ENCODE results near the gene ACADS. TPM values are rescaled to one million over a fixed set of nuclear protein-coding genes. Genes with fewer than 3 reads are reported as not detected.

The ACADS gene
- total and polyA plus RNA-seq, 2 of the 8 experiments (the other 6 are each of a cell fraction or from before 2014, with no cell fraction given), result 4.9 to 7.5 TPM

DNA sequence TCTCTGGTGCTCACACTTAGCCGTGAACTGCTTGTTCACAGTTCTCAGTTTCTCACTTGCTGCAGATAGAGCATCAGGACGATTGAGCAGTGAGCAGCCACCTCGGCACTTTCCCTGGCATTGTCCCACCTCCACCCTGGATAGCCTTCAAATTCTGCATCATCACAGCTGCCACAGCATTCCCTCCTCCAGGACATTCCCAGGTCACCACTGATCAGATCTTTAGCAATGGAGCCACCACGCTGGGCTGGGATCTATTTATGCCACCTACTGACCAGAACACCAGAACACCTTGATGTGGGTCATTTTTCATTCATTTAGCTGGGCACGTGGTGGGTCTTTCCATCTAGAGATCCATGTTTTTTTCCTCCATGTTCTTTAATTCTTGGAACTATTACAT, 23.6 kb downstream of the ACADS start:
- Histone ChIP-seq H2AK5ac (ENCODE audit: low read depth, low read length) (no peak overlapping the region), H3K4me3 (ENCODE audit: extremely low read depth in 1 of 4, insufficient read depth in 2 of 4, low read depth in 3 of 4, low read length in 4 of 4) (no peak overlapping the region), H3K23ac (ENCODE audit: insufficient read length) (no peak overlapping the region), H4K91ac (replicated peaks; ENCODE audit: insufficient read length, low read length) (no peak overlapping the region), H2BK120ac (replicated peaks; ENCODE audit: low read depth, low read length) (no peak overlapping the region), H3K23me2 (ENCODE audit: low read depth, low read length) (no peaks in the 10 kb centered on the region), H3K36me3 (ENCODE audit: control insufficient read depth in 2 of 4, insufficient read depth in 4 of 4, low read length in 3 of 4) (no peaks in the 10 kb centered on the region), H3K14ac (ENCODE audit: insufficient read length) (no peak overlapping the region), H3K9ac (replicated peaks in 1 of 4; ENCODE audit: extremely low read depth in 1 of 4, low read depth in 3 of 4, low read length in 3 of 4) (no peak overlapping the region), H2BK5ac (ENCODE audit: low read depth, low read length) (no peak overlapping the region), H2AFZ (ENCODE audit: low read length) (no peak overlapping the region), H4K8ac (ENCODE audit: extremely low read depth, insufficient read depth, low read length) (no peak overlapping the region), H3K4ac (replicated peaks; ENCODE audit: insufficient read length, low read depth, low read length) (no peak overlapping the region), H3K9me3 (ENCODE audit: insufficient read depth in 2 of 2, low read depth in 1 of 2, low read length in 1 of 2) (no peaks in the 10 kb centered on the region), H2BK12ac (ENCODE audit: low read depth, low read length) (no peak overlapping the region), H2BK20ac (ENCODE audit: low read length) (no peak overlapping the region), H2BK15ac (ENCODE audit: low read length) (no peak overlapping the region), H3K79me1 (ENCODE audit: low read depth, low read length) (no peaks in the 10 kb centered on the region), H4K20me1 (replicated peaks in 1 of 2; ENCODE audit: control insufficient read depth in 1 of 2, insufficient read depth in 2 of 2, low read length in 2 of 2) (no peaks in the 10 kb centered on the region), H3K4me1 (replicated peaks in 1 of 4; ENCODE audit: control insufficient read depth in 3 of 4, insufficient read depth in 4 of 4, low read length in 3 of 4) (no peaks in the 10 kb centered on the region), H3K56ac (replicated peaks; ENCODE audit: insufficient read length, low read depth, low read length) (no peak overlapping the region), H3K4me2 (ENCODE audit: insufficient read depth in 1 of 2, low read depth in 2 of 2, low read length in 2 of 2) (no peak overlapping the region), H3K27ac (ENCODE audit: low read depth, low read length) (no peak overlapping the region), H3K27me3 (replicated peaks in 1 of 4; ENCODE audit: control insufficient read depth in 3 of 4, extremely low read depth in 1 of 4, insufficient read depth in 3 of 4, low read length in 3 of 4) (no peaks in the 10 kb centered on the region), H3K79me2 (ENCODE audit: control insufficient read depth in 1 of 2, insufficient read depth in 2 of 2, low read length in 2 of 2) (no peaks in the 10 kb centered on the region), H4K5ac (ENCODE audit: insufficient read length, low read depth, low read length) (no peak overlapping the region), H3K18ac (ENCODE audit: extremely low read depth, low read length) (no peak overlapping the region)
- no peak for FAIRE-seq
- CTCF ChIA-PET (ENCODE audit: partially characterized antibody), result interaction anchor here (0.8 to 1.4 kb wide), 2 partner anchors 101 to 166 kb away, joined by 3 to 5 read pairs; no protein-coding TSS in a partner anchor
- TF ChIP-seq RBBP5 (IDR thresholded peaks at IDR 0.05; ENCODE audit: borderline replicate concordance, low read depth, low read length) (no peak), EGR1 (IDR thresholded peaks at IDR 0.05; ENCODE audit: borderline replicate concordance, low read depth, low read length) (no peak), TAF1 (IDR thresholded peaks at IDR 0.05; ENCODE audit: low read depth, low read length) (no peak), BACH1 (IDR thresholded peaks at IDR 0.05; ENCODE audit: low read length) (no peak), NANOG (IDR thresholded peaks at IDR 0.05; ENCODE audit: insufficient read depth, low read depth, low read length, poor library complexity, severe bottlenecking) (no peak)
- TF ChIP-seq, protein P1, sequence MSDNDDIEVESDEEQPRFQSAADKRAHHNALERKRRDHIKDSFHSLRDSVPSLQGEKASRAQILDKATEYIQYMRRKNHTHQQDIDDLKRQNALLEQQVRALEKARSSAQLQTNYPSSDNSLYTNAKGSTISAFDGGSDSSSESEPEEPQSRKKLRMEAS (IDR thresholded peaks at IDR 0.05), result no peak
- no peak for DNase-seq (ENCODE audit: low read depth in 1 of 2, low spot score in 2 of 2)
- WGBS, 2 experiments (ENCODE audit: extremely low coverage in 1 of 2, insufficient coverage in 1 of 2, insufficient read length in 1 of 2, insufficient replicate concordance in 2 of 2, low coverage in 1 of 2, low lambda C conversion rate in 2 of 2, missing lambda C conversion rate in 1 of 2), result 89% methylated on average over 5 of the region's 5 CpGs; no CpG with 5 or more reads in 1 of the 2 experiments
- POLR2A ChIA-PET (ENCODE audit: partially characterized antibody), result interaction anchor here (0.8 to 1.2 kb wide), 2 partner anchors 11 to 85 kb away, joined by 3 to 4 read pairs; no protein-coding TSS in a partner anchor
